ENCODE data around the gene CIRBP. TPM values are rescaled to one million over a fixed set of nuclear protein-coding genes. Genes with fewer than 3 reads are reported as not detected.

CIRBP gene
- total and polyA plus RNA-seq, 9 of the 15 experiments (the other 6 are each of a cell fraction or from before 2014, with no cell fraction given), result 20.5 to 327 (median 176) TPM

GRCh38 chr19:1239796-1240737 lies 29.1 kb upstream of the CIRBP start (continued):
- TF ChIP-seq, protein P1, sequence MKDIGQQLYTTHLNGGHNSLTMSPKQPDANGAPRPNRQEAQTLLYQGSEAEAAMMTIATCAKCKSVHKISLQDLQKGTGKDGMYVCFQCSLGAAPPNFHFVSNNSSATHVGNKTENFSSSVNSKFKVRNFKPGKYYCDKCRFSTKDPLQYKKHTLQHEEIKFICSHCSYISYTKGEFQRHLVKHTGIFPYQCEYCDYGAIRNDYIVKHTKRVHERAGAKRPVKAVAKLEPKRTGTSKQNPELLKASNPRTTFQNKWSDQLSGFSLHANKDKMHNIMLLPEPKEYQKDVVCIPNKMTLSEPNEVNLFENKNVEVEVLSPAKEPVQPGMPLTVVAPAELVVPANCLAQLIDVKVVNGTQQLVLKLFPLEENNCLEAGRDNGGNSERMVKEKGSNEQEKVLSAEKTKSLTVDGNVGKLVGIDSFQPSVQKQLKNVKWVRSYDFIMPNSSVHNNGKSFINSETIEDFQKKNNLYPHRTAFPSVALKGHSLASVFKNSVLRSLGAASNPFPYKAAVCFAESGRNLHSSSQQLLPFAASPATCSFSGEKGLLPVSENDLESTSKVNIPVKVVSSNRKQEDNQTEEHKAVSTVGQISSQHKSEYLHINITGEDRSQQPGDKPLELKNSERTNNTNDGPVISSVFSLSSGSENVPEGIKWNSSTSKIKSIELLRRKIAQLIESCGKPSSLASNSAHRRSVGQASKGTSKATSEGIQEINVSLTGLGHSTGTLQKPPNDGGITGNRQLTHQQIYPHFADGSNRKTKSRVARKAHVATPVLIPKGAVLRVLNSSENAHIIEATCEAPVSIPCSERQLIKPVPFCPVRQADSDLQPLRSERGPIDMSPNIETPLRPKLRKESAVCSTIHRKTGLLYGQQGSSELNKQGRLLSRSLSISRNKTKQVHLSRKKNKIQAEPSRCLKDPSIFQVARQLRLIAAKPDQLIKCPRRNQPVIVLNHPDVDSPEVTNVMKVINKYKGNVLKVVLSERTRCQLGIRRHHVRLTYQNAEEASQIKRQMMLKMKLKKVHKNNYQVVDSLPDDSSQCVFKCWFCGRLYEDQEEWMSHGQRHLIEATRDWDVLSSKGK (CRISPR knock-in tag; IDR thresholded peaks at IDR 0.05), result no peak
- TF ChIP-seq RBFOX2 (IDR thresholded peaks at IDR 0.05; ENCODE audit: low read depth, low read length) (peak; percentile 73), HCFC1 (IDR thresholded peaks at IDR 0.05; ENCODE audit: low read depth, low read length) (peak; percentile 57), FOSL1 (tag; conservative IDR thresholded peaks at IDR 0.05) (peak; percentile 68), RFX5 (IDR thresholded peaks at IDR 0.05; ENCODE audit: low read depth, low read length) (peak; percentile 55; the same call in 1 of the 2 replicates), TCFL5 (CRISPR knock-in tag; conservative IDR thresholded peaks at IDR 0.05) (no peak), ZNF77 (CRISPR knock-in tag; IDR thresholded peaks at IDR 0.05) (no peak), BRF2 (IDR thresholded peaks at IDR 0.05; ENCODE audit: borderline replicate concordance, insufficient read depth, insufficient read length) (no peak), BCL6 (CRISPR knock-in tag; IDR thresholded peaks at IDR 0.05) (no peak), MEIS2 (IDR thresholded peaks at IDR 0.05; ENCODE audit: partially characterized antibody) (peak; percentile 89), SLC30A9 (CRISPR knock-in tag; IDR thresholded peaks at IDR 0.05) (no peak), BCOR (IDR thresholded peaks at IDR 0.05) (no peak), ETV1 (tag; conservative IDR thresholded peaks at IDR 0.05; ENCODE audit: low read depth) (no peak), ZNF507 (tag; conservative IDR thresholded peaks at IDR 0.05) (no peak), HMG20A (CRISPR knock-in tag; conservative IDR thresholded peaks at IDR 0.05) (no peak), ZKSCAN3 (CRISPR knock-in tag; IDR thresholded peaks at IDR 0.05) (no peak), ATF1 (CRISPR knock-in tag; IDR thresholded peaks at IDR 0.05) (peak; percentile 64), ATF1 (tag; IDR thresholded peaks at IDR 0.05) (peak; percentile 98), ZNF347 (CRISPR knock-in tag; IDR thresholded peaks at IDR 0.05; ENCODE audit: low read depth) (no peak), SAFB2 (IDR thresholded peaks at IDR 0.05; ENCODE audit: borderline replicate concordance, low read depth, low read length, severe bottlenecking) (no peak), GABPB1 (CRISPR knock-in tag; IDR thresholded peaks at IDR 0.05) (no peak), KDM1A (IDR thresholded peaks at IDR 0.05) (no peak)
- TF ChIP-seq, protein P2, sequence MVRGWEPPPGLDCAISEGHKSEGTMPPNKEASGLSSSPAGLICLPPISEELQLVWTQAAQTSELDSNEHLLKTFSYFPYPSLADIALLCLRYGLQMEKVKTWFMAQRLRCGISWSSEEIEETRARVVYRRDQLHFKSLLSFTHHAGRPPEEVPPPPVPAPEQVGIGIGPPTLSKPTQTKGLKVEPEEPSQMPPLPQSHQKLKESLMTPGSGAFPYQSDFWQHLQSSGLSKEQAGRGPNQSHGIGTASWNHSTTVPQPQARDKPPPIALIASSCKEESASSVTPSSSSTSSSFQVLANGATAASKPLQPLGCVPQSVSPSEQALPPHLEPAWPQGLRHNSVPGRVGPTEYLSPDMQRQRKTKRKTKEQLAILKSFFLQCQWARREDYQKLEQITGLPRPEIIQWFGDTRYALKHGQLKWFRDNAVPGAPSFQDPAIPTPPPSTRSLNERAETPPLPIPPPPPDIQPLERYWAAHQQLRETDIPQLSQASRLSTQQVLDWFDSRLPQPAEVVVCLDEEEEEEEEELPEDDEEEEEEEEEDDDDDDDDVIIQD (CRISPR knock-in tag; IDR thresholded peaks at IDR 0.05), result peak; percentile 59; the same call in 1 of the 2 replicates

Measured in K562 (cell line).